B cell (primary cell): ENCODE measurements around the gene FAM107B. TPM values are rescaled to one million over a fixed set of nuclear protein-coding genes. Genes with fewer than 3 reads are reported as not detected.
A peak's percentile ranks its signal among the peaks of the same experiment; 100 is the strongest.

Experiments
- ATAC-seq: fragments of 200-7000 bp; cut with Tn5 transposase; one replicate; pipeline ENCODE4 v1.10.0; 2021; ENCODE audit warnings: low read depth, mild to moderate bottlenecking, moderate number of reproducible peaks, moderate library complexity
- CTCF ChIA-PET: fragments of 350-600 bp; sonication (Branson Sonifier 250); formaldehyde crosslinking; loops from one replicate; lab custom pipeline; 2021; ENCODE audit warnings: antibody characterized with exemption, inconsistent platforms; lab: Charles Lee
- POLR2A ChIA-PET: fragments of 350-600 bp; sonication (Branson Sonifier 250); formaldehyde crosslinking; loops from one replicate; lab custom pipeline; 2021; ENCODE audit warnings: antibody characterized with exemption; lab: Charles Lee
- DNase-seq: peaks from one replicate; pipeline ENCODE4 v3.0.0; 2013
- H2AFZ ChIP-seq: 2 replicates; pipeline ENCODE4 v1.6.1; 2012; ENCODE audit warnings: mild to moderate bottlenecking, low read depth, low read length; ENCODE audit not compliant: insufficient read depth, poor library complexity, severe bottlenecking
- H3K27ac ChIP-seq, 2 donors: 1 replicate in 1 of 2; 2 replicates in 1 of 2; pipeline ENCODE4 v1.5.1; 2012 to 2013; ENCODE audit warnings: low read length in 2 of 2, mild to moderate bottlenecking in 2 of 2, moderate library complexity in 1 of 2
- H3K27me3 ChIP-seq, 4 experiments: fragments of 200-600 bp in 1 of 4; sonication (generic) in 1 of 4; replicated peaks in 1 of 4; 1 replicate in 2 of 4; 2 replicates in 2 of 4; pipeline versions ENCODE4 v1.6.1 to v1.7.0; 2013 to 2016; ENCODE audit warnings: low read length in 3 of 4, mild to moderate bottlenecking in 2 of 4, mixed read lengths in 1 of 4, moderate library complexity in 1 of 4; ENCODE audit not compliant: insufficient read depth in 4 of 4, control insufficient read depth in 3 of 4; ENCODE audit errors: control extremely low read depth in 1 of 4
- H3K36me3 ChIP-seq, 2 experiments: replicated peaks in 1 of 2; 1 replicate in 1 of 2; 2 replicates in 1 of 2; pipeline versions ENCODE4 v1.6.1 to v1.7.1; 2013; ENCODE audit warnings: low read length in 1 of 2; ENCODE audit not compliant: insufficient read depth in 2 of 2, control insufficient read depth in 1 of 2; ENCODE audit errors: control extremely low read depth in 1 of 2, extremely low read depth in 1 of 2
- H3K4me1 ChIP-seq, 2 donors: fragments of 200-600 bp in 1 of 2; sonication (generic) in 1 of 2; 1 replicate in 1 of 2; 2 replicates in 1 of 2; pipeline versions ENCODE4 v1.5.1 to v1.6.1; 2013 to 2017; ENCODE audit warnings: low read length in 2 of 2; ENCODE audit not compliant: control insufficient read depth in 2 of 2, insufficient read depth in 2 of 2
- H3K4me2 ChIP-seq: replicated peaks from 2 replicates; pipeline ENCODE3; 2012; ENCODE audit warnings: mild to moderate bottlenecking, low read depth, low read length; ENCODE audit not compliant: poor library complexity, severe bottlenecking
- H3K4me3 ChIP-seq, 5 experiments: fragments of 200-600 bp in 1 of 5; sonication (generic) in 1 of 5; 1 replicate in 3 of 5; 2 replicates in 2 of 5; pipeline versions ENCODE4 v1.5.1 to v1.7.0; 2011 to 2016; ENCODE audit warnings: low read length in 4 of 5, mild to moderate bottlenecking in 4 of 5, low read depth in 2 of 5, control low read depth in 1 of 5, moderate library complexity in 1 of 5; ENCODE audit not compliant: insufficient read depth in 1 of 5; ENCODE audit errors: control extremely low read depth in 1 of 5, extremely low read depth in 1 of 5
- H3K79me2 ChIP-seq: fragments of 200-600 bp; sonication (generic); one replicate; pipeline ENCODE4 v1.6.0; 2016; ENCODE audit warnings: low read length; ENCODE audit not compliant: control insufficient read depth, insufficient read depth
- H3K9ac ChIP-seq: fragments of 200-600 bp; sonication (generic); 2 replicates; pipeline ENCODE4 v1.6.1; 2017; ENCODE audit warnings: mild to moderate bottlenecking, low read length, moderate library complexity
- H3K9me3 ChIP-seq, 3 donors: one replicate each; pipeline versions ENCODE4 v1.6.1 to v1.7.1; 2013; ENCODE audit warnings: low read length in 2 of 3; ENCODE audit not compliant: control insufficient read depth in 2 of 3, insufficient read depth in 1 of 3; ENCODE audit errors: control extremely low read depth in 1 of 3
- H4K20me1 ChIP-seq: 2 replicates; pipeline ENCODE4 v1.6.0; 2012; ENCODE audit warnings: mild to moderate bottlenecking, low read length; ENCODE audit not compliant: insufficient read depth, control insufficient read depth, poor library complexity, severe bottlenecking
- H3K27ac Mint-ChIP-seq: one replicate; pipeline ENCODE4 v1.8.0; 2021; ENCODE audit warnings: mixed read lengths
- H3K27me3 Mint-ChIP-seq: one replicate; pipeline ENCODE4 v1.8.0; 2021; ENCODE audit warnings: mixed read lengths
- H3K4me1 Mint-ChIP-seq: one replicate; pipeline ENCODE4 v1.8.0; 2021; ENCODE audit warnings: mixed read lengths
- H3K4me3 Mint-ChIP-seq: one replicate; pipeline ENCODE4 v1.8.0; 2021; ENCODE audit warnings: mixed read lengths
- H3K9me3 Mint-ChIP-seq: one replicate; pipeline ENCODE4 v1.8.0; 2022; ENCODE audit warnings: mixed read lengths; ENCODE audit not compliant: insufficient read depth
- EZH2 ChIP-seq: IDR thresholded peaks from 2 replicates; pipeline ENCODE4 v1.6.1; 2012; ENCODE audit warnings: borderline replicate concordance, low read depth, mild to moderate bottlenecking, moderate library complexity, low read length; ENCODE audit not compliant: insufficient read depth, poor library complexity, severe bottlenecking
- WGBS: methylation state at CpG from one replicate; pipeline ENCODE4 v1.1.5; 2013; ENCODE audit warnings: missing lambda C conversion rate; ENCODE audit not compliant: insufficient coverage; 5-methylcytosine and 5-hydroxymethylcytosine counted together
- intact Hi-C: fragments of 100-400 bp; cut with micrococcal nuclease; formaldehyde crosslinking; loops from one replicate; pipeline ENCODE4 v1.10.0; 2022
- polyA plus RNA-seq: library from polyadenylated mRNA; depleted of rRNA; stranded (reverse); fragments of >200 nt; gene quantifications from 2 replicates; pipeline ENCODE4 v1.2.3, GENCODE V29; 2012
- total RNA-seq, 2 donors: library from RNA; stranded (reverse); fragments of 120-200 nt in 1 of 2; gene quantifications; 1 replicate in 1 of 2; 2 replicates in 1 of 2; pipeline versions ENCODE4 v1.2.3 to v1.2.4, GENCODE V29; 2013 to 2022
- TF ChIP-seq, protein P1 (sequence below): fragments of 200-600 bp; IDR thresholded peaks from one replicate; pipeline ENCODE4 v1.8.0; 2022; ENCODE audit warnings: antibody characterized with exemption, mild to moderate bottlenecking

The FAM107B gene
- total and polyA plus RNA-seq, 2 donors (not counting 1 experiment from before 2014, with no cell fraction given), result 31.9 to 318 TPM

GRCh38 chr10:14617852-14618251, 156.8 kb downstream of the FAM107B start:
- ATAC-seq (no peak), DNase-seq (no peak)
- peaks cover 27% of the 10 kb centered on the region for H3K4me1 Mint-ChIP-seq
- ChIA-PET POLR2A (no interaction called here), CTCF (interaction anchor here (0.7 to 0.9 kb wide), 2 partner anchors 10 to 205 kb away, joined by 3 read pairs; no protein-coding TSS in a partner anchor)
- H3K9me3 Mint-ChIP-seq, result no peaks in the 10 kb centered on the region
- H3K36me3 ChIP-seq, result no peaks in the 10 kb centered on the region
- H3K9me3 ChIP-seq, result no peaks in the 10 kb centered on the region
- no peak overlapping the region for H3K27ac Mint-ChIP-seq
- no peak overlapping the region for H3K27ac ChIP-seq
- no peaks in the 10 kb centered on the region for H3K27me3 Mint-ChIP-seq
- intact Hi-C loops, result no loop called here
- no peak overlapping the region for H3K4me3 ChIP-seq
- no peaks in the 10 kb centered on the region for H3K27me3 ChIP-seq
- H4K20me1 ChIP-seq, result no peaks in the 10 kb centered on the region
- no peaks in the 10 kb centered on the region for H3K79me2 ChIP-seq
- peaks cover 14 to 21% of the 10 kb centered on the region in 2 donors for H3K4me1 ChIP-seq
- H3K9ac ChIP-seq, result no peak overlapping the region
- H3K4me3 Mint-ChIP-seq, result no peak overlapping the region
- H3K4me2 ChIP-seq, result no peak overlapping the region
- no peak overlapping the region for H2AFZ ChIP-seq
- TF ChIP-seq, protein P1, sequence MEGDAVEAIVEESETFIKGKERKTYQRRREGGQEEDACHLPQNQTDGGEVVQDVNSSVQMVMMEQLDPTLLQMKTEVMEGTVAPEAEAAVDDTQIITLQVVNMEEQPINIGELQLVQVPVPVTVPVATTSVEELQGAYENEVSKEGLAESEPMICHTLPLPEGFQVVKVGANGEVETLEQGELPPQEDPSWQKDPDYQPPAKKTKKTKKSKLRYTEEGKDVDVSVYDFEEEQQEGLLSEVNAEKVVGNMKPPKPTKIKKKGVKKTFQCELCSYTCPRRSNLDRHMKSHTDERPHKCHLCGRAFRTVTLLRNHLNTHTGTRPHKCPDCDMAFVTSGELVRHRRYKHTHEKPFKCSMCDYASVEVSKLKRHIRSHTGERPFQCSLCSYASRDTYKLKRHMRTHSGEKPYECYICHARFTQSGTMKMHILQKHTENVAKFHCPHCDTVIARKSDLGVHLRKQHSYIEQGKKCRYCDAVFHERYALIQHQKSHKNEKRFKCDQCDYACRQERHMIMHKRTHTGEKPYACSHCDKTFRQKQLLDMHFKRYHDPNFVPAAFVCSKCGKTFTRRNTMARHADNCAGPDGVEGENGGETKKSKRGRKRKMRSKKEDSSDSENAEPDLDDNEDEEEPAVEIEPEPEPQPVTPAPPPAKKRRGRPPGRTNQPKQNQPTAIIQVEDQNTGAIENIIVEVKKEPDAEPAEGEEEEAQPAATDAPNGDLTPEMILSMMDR, result no peak
- no peak for TF ChIP-seq EZH2
- no CpG with 5 or more reads among the region's 4 CpGs for WGBS

GRCh38 chr10:14616955-14617730, 157.6 kb downstream of the FAM107B start:
- TF ChIP-seq EZH2, result no peak
- TF ChIP-seq, protein P1, result no peak
- intact Hi-C loops, result no loop called here
- DNase-seq (no peak), ATAC-seq (no peak)
- H3K9me3 Mint-ChIP-seq, result no peaks in the 10 kb centered on the region
- H3K27me3 Mint-ChIP-seq, result no peaks in the 10 kb centered on the region
- H3K4me3 Mint-ChIP-seq, result no peak overlapping the region
- H2AFZ ChIP-seq, result peak overlapping the region; percentile 53
- peak overlapping the region; percentile 10 for H3K27ac Mint-ChIP-seq
- peaks cover 29% of the 10 kb centered on the region for H3K4me1 Mint-ChIP-seq
- H3K27ac ChIP-seq, result no peak overlapping the region
- no peaks in the 10 kb centered on the region for H3K27me3 ChIP-seq
- no peak overlapping the region for H3K9ac ChIP-seq
- peaks cover 14 to 21% of the 10 kb centered on the region in 2 donors for H3K4me1 ChIP-seq
- 33% methylated on average over 5 of the region's 5 CpGs for WGBS
- peak overlapping the region; percentile 34 for H3K4me2 ChIP-seq
- H4K20me1 ChIP-seq, result no peaks in the 10 kb centered on the region
- H3K9me3 ChIP-seq, result no peaks in the 10 kb centered on the region
- H3K36me3 ChIP-seq, result no peaks in the 10 kb centered on the region
- POLR2A ChIA-PET, result no interaction called here
- CTCF ChIA-PET, result interaction anchor here (0.7 to 0.9 kb wide), 2 partner anchors 9 to 205 kb away, joined by 3 read pairs; no protein-coding TSS in a partner anchor
- no peaks in the 10 kb centered on the region for H3K79me2 ChIP-seq
- no peak overlapping the region for H3K4me3 ChIP-seq
